GF-D8 (cell line): ENCODE data around the gene RIMS3.

ENCODE experiments used
- DNase-seq: peaks from one replicate; lab custom pipeline; 2025; lab: John Stamatoyannopoulos, UW

Gene RIMS3

GRCh38 chr1:40653851-40654537, 11.5 kb downstream of the RIMS3 start:
- DNase-seq, result no peak

GRCh38 chr1:40652979-40653378, 12.5 kb downstream of the RIMS3 start:
- no peak for DNase-seq

- DNase-seq, result no peak
Measured at GRCh38 chr1:40652468-40652867, 13.0 kb downstream of the RIMS3 start.

DNA sequence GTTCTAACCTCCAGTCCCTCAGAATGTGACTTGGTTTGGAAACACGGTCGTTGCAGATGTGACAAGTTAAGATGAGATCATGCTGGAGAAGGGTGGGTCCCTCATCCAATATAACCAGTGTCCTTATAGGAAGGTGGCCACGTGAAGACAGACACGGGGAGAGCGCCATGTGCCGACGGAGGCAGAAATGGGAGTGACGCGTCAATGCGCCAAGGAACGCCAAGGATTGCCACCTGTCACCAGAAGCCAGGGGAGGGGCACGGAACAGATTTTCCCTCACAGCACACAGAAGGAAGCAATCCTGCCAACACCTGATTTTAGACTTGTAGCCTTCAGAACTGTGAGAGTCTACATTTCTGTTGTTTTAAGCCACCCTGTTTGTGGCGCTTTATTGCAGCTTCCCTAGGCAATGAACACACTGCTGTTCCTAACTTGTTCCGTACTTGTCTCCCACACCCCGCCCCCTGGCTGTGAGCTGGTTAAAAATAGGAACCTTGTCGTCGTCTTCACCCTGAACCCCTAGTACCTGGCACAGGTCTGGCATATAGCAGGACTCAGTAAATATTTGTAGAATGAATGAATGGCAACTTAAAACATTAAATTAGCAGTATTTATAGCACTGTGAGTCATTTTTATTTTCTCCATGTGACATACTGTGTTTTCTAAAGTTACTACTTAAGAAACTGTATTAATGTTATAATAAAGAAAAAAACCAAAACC, 14.2 kb downstream of the RIMS3 start:
- DNase-seq, result no peak

- no peak for DNase-seq
Measured at GRCh38 chr1:40650075-40650474, 15.4 kb downstream of the RIMS3 start.

DNA sequence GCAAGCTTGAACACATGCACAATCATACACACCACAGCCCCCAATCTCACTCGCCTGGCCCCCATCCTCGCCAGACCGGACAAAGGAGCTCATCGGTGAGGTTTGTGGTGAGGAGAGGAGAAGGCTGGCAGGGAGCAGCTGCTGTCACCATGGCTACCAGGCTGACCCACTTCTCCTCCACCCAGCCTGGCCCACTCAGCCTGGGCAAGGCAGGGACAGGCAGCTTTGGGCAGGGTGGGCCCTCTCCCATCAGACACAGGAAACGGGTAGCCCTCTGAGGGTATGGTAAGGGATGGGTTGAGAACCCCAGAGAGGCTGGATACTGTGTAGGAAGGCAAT, 15.9 kb downstream of the RIMS3 start:
- no peak for DNase-seq

DNA sequence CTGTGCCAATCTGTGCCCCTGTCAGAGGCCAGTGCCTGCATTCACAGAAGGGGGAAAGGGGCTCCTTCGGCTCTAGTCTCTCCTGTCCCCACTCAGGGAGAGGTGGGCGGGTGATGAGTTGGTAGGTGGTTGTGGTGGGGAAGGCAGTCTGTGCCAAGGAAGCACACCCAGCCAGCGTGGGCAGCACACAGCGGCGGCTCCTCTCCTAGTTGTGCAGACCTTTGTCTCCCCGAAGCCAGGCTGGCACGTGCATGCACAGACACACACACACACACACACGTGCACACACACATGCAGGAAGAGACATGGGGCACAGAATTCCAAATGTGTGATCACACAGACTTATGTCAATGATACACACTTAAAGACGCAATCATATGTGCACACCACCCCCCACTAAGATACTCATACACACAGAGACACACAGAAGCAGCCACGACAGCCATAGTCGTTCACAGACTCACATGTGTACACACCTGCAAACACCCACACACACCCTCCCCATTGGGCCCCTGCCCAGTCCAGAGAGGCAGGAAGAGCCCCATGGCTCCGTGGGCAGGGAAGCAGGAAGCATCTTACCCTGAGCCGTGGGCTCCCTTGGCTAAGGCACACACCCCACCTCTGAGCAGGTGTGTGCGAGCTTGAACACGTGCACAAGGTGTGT, 16.4 kb downstream of the RIMS3 start:
- DNase-seq, result no peak

- DNase-seq, result no peak
Measured at GRCh38 chr1:40648200-40648599, 17.3 kb downstream of the RIMS3 start.

DNA sequence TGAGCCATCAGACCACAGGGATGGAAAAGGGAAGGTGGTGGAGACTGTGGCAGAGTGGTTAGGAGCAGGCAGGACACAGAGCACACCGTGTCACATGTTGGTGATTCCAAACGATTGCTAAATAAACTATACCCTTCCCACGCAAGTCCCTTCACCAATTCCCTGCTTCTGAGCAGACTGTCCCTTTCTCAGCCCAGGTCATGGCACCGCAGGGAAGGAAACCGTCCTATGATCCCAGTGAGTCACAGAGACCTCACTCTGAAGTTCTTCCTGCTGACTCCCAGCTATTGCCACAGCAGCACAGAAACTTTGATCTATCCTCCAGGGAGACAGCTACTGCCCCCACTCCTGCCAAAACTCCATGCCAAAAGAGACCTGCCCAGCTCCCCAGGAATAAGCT, 19.2 kb downstream of the RIMS3 start:
- no peak for DNase-seq

DNA sequence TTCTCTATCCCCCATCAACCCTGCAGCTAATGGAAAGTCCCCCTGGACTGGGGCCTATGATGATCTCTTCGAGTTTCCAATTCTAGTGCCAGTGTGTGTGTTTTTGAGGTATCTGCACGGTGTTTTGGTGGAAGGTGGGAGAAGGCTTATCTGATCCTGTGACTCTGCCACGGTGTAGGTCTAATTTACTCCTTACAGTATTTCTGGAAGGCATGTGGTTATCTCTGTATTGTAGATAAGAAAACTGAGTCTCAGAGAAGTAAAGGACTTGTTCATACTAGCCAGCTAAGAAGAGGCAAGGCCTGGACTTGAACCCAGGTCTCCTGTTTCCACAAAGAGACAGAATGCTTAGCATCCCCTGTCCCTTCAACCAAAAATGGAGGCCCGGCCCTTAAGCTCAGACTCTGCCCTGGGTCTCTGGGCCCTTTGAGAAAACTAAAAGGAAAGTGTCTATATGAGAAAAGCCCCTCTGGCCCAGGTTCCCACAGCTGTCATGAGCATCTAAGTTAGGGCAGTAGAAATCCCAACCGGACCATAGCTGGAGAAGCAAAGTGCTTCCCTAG, 20.3 kb downstream of the RIMS3 start:
- DNase-seq, result no peak

- DNase-seq, result no peak
Measured at GRCh38 chr1:40641601-40642242, 23.8 kb downstream of the RIMS3 start.

DNA sequence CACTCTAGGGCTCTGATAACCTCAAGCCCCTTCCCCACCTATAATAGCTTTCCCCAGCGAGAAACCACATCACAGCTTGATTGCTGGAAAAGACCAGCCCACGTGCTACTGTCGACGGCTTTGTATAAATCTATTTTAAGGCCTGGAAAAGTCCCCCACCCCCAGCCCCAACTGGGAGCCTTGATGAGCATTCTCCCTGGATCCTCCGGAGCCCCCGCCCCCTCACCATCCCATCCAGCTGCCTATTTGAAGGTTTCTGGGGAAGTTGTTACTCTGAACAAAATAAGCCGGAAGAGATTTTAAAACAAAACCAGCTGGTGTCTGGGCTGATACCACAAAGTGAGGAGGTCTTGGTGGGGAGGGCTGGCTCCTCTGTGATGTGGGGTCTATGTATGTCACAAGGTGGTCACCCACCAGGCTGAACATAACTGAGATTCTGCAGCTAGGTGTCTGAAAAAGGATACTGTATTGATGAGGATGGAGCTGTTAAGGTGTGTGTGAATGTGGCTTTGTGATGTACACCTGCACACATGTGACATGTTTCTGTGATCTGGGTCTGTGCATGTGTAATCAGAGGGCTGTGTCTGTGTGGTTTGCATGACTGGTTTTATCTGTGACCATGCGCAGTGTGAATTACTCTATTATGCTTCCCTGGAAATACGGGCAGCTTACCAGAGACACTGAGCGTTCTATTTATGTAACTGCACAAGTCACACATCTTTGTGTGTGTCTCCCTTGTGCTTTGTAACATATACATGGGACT, 25.0 kb downstream of the RIMS3 start:
- no peak for DNase-seq

GRCh38 chr1:40638097-40639036, 27.1 kb downstream of the RIMS3 start:
- no peak for DNase-seq

DNA sequence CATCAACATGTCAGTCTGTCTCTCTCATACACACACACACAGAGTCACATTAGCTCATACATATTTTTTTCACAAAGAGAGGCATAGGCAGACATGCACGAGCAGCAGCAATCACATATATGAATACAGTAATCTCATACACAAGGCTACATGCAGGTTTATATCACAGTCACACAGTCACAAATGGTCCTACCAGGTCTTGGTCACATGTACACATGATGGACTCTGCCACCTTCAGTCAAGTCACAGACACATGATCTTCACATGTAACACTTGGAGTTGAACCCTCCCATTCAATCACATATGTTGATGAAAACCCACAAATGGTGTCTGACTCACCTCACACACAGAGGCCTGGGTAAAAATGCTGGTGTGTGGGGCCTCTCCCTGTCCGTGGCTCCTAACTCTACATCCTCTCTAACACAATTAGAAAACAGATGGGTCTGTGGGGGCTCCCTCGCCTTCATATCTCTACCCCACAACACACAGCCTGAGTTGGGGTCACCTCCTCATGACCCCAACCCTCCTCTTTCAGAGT, 27.9 kb downstream of the RIMS3 start:
- no peak for DNase-seq

GRCh38 chr1:40636777-40637176, 28.7 kb downstream of the RIMS3 start:
- DNase-seq, result no peak

DNA sequence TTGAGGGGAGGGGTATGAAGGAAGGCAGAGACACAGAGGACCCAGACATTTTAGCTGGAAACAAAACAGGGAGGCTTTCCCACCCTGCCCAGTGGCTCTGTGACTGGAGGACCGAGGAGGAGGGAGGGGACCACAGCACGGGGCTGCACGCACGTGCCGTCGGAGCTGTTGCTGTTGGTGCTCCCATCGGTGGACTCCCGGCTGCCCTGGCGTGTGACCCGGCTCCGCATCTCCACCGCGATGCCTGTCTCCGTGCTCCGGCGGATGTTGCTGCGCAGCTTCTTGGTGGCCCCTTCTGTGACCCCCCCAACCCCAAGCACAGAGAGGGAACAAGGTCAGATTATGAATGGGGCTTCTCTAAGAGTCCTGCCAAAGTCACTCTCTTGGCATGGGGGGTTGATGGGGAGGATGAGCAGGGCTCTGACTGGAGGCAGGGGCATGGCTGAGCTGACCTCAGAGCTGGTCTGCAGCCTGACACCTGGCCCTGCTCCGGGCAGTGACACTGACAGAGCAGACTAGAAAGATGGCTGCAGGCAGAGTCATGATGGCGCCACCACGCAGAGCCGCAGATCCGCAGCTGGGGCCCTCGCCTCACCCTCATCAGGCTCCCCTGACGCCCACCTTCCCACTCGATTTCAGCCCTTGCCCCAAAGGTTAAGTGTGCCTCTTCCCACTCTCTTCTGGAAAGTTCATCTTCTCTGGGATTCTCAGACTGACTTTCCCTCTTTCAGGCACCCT, 29.6 kb downstream of the RIMS3 start:
- no peak for DNase-seq

DNA sequence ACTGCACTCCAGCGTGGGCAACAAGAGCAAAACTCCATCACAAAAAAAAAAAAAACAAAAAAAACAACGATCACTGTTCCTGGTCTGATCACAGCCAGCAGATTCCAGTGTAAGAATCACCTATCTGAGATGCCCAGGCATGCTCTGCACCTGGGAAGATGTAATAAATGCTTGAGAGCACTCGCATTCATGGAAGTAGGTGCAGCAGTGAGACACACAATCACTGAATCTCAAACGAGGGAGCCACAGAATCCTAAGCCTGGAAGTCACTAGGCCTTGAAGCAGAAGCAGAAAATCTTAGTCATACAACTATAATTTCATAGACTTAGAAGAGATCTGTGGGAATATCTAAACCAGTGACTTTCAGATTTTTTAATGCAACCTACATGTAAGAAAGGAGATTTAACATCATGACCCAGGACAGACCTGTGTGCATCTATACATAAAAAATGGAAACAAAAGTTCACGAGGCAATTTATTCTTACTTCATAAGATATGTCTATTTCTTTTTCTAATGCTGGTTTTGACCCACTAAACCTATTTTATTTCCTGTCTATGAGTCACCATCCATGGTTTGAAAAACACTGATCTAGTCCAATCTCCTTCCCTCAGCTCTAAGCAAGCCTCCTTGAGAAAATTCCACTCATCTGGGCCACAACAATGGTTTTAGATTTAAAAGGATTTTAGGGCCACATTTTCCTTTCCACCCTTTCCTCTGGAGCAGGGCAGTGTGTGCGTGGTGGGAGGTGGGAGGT, 30.4 kb downstream of the RIMS3 start:
- DNase-seq, result no peak

- no peak for DNase-seq
Measured at GRCh38 chr1:40633931-40634376, 31.5 kb downstream of the RIMS3 start.

DNA sequence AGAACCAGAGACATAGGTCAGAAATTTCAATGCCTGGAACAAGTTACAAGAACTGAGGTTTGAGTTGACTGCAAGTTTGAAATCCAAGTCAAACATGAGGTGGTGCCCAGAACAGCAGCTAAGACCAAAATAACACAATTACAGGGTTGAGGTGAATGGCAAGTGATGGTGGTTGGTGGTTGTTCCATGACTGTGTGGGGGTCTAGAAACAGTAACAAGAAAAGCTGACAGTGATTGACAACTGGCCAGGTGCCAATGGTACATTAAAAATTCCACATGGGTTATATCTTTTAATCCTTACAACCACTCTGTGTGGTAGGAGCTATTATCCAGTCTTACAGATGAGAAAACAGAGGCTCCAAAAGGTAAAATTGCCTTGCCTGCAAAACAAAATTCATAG, 32.0 kb downstream of the RIMS3 start:
- no peak for DNase-seq
